NT2/D1 (cell line): ENCODE measurements around the gene ERMARD.
A peak's percentile ranks its signal among the peaks of the same experiment; 100 is the strongest.

ENCODE experiments used
- DNase-seq: peaks from one replicate; pipeline ENCODE4 v3.0.0-alpha.2; 2011; ENCODE audit warnings: low read depth, low spot score
- H3K27me3 ChIP-seq: 2 replicates; pipeline ENCODE4 v1.6.0; 2011; ENCODE audit warnings: mild to moderate bottlenecking; ENCODE audit not compliant: insufficient read length, insufficient read depth
- H3K36me3 ChIP-seq: 2 replicates; pipeline ENCODE4 v1.6.1; 2011; ENCODE audit warnings: mild to moderate bottlenecking, low read length, mixed read lengths; ENCODE audit not compliant: insufficient read depth, insufficient read length
- H3K4me1 ChIP-seq: 2 replicates; pipeline ENCODE4 v1.5.1; 2011; ENCODE audit not compliant: insufficient read depth, insufficient read length
- H3K4me3 ChIP-seq: 2 replicates; pipeline ENCODE4 v1.5.1; 2011; ENCODE audit warnings: low read depth; ENCODE audit not compliant: insufficient read length
- H3K9ac ChIP-seq: 2 replicates; pipeline ENCODE4 v1.6.0; 2011; ENCODE audit warnings: low read depth; ENCODE audit not compliant: insufficient read length
- H3K9me3 ChIP-seq: 2 replicates; pipeline ENCODE4 v1.5.1; 2011; ENCODE audit warnings: mild to moderate bottlenecking, low read length; ENCODE audit not compliant: insufficient read depth
- SUZ12 ChIP-seq: IDR thresholded peaks from 2 replicates; pipeline ENCODE4 v1.6.1; 2011; ENCODE audit not compliant: insufficient read length, insufficient read depth; ENCODE audit errors: extremely low read depth
- YY1 ChIP-seq: IDR thresholded peaks from 2 replicates; pipeline ENCODE4 v1.6.1; 2011; ENCODE audit not compliant: insufficient read length, insufficient read depth
- ZNF274 ChIP-seq: IDR thresholded peaks from 2 replicates; pipeline ENCODE4 v1.6.1; 2011; ENCODE audit warnings: mild to moderate bottlenecking, low read depth, low read length

The ERMARD gene

DNA sequence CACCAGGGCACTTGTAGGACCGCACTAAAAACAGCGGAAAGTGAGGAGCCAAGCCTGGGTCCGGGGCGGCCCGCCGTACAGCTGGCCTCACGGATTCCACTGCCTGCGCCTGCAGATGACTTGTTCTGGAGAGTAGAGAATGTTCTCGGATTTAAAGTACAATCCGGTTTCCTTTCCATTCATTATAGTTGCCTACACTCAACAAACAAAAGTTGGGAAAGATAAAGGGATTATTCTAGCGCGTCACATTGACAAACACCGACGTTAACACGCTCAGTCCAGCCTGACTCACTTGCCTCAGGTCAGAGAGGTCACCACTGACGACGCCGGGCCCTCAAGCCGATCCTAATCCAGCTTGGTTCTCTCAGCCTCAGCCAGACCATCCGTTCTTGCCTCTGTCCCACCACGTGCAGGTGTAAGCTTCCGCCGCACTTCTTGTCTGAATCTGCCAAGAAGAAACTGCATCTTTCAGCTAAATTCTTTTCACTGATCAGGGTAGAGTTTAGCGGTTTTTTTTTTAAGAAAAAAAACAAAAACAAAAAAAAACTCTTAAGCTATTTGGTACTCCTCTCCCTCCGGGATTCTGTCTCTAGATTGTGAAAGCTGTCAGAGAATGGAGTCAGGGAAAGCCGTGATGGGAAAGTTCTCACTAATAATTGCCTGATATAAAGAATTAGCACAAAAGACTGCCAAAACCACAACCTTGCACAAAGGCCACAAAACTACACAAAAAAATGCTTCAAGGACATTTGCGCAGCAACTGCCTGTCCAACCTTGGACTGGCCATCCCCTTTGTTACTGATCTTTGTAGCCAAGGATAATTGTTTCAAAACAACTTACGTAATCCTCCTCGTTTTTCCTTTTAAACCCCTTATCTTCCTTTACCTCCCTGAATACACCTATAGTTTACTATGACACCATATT is 26.0 kb upstream of the ERMARD start:
- Histone ChIP-seq H3K4me1 (no peaks in the 10 kb centered on the region), H3K4me3 (peak overlapping the region; percentile 71), H3K9ac (peak overlapping the region; percentile 85), H3K36me3 (no peaks in the 10 kb centered on the region), H3K27me3 (peaks cover 10% of the 10 kb centered on the region), H3K9me3 (no peaks in the 10 kb centered on the region)
- TF ChIP-seq YY1 (no peak), SUZ12 (no peak), ZNF274 (no peak)
- no peak for DNase-seq

DNA sequence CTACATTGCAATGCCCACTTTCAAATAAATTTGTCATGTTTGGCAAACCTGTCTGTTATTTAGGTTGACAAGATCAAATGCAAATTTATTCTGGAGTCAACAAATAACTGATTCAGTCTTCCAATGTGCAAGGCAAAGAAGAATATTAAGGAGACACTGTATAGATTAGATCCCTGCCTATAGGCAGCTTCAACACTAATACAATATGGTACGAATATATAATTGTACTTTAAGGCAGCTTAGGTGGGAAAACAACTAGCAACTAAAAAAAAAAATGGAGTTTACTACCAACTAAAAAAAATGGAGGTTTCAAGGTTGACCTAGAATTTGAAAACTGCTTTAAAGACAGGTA is 25.4 kb upstream of the ERMARD start:
- no peaks in the 10 kb centered on the region for H3K9me3 ChIP-seq
- H3K27me3 ChIP-seq, result peaks cover 10% of the 10 kb centered on the region
- no peaks in the 10 kb centered on the region for H3K36me3 ChIP-seq
- no peak for TF ChIP-seq ZNF274
- no peak for TF ChIP-seq YY1
- no peak for TF ChIP-seq SUZ12
- DNase-seq, result no peak
- no peak overlapping the region for H3K9ac ChIP-seq
- no peaks in the 10 kb centered on the region for H3K4me1 ChIP-seq
- no peak overlapping the region for H3K4me3 ChIP-seq

DNA sequence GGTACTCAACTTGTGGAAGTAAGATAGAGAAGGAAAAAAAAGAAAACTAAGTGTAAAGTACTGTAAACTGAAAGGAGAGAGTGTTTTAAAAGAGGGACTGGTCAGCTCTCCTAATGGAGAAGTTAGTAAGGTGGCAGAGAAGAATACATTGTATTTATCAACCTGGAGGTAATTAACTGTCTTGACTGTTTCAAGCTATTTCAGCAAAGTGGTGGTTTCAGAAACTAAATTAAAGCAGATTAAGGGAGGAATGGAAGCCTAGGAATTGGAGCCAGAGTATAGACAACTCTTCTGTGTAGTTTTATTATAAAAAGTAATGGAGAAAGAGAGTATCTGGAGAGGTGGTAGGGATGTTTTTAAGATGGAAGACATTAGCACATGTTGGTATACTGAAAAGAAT is 24.5 kb upstream of the ERMARD start:
- Histone ChIP-seq H3K9me3 (no peaks in the 10 kb centered on the region), H3K27me3 (peaks cover 10% of the 10 kb centered on the region), H3K36me3 (no peaks in the 10 kb centered on the region), H3K9ac (no peak overlapping the region), H3K4me3 (no peak overlapping the region), H3K4me1 (no peaks in the 10 kb centered on the region)
- no peak for DNase-seq
- TF ChIP-seq SUZ12 (no peak), ZNF274 (no peak), YY1 (no peak)

DNA sequence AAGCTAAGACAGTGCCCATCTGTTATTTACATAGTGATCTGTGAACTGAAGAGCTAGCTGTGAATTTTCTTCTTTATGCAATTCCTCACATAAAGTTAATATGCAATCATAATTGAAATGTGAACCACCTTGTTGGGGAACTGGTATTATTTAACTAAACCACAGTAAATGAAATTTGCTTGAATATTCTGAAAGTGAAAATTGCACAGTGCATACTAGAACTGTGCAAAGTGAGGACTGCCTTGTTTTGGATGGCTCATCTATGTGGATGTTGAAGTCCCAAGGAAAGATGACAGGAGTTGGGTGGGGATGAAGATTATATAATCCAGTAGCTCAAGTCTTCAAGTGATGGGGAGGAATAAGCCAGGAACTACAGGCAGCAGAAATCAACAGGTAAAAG is 21.5 kb upstream of the ERMARD start:
- Histone ChIP-seq H3K9me3 (no peaks in the 10 kb centered on the region), H3K9ac (no peak overlapping the region), H3K4me3 (no peak overlapping the region), H3K27me3 (no peaks in the 10 kb centered on the region), H3K36me3 (no peaks in the 10 kb centered on the region), H3K4me1 (no peaks in the 10 kb centered on the region)
- no peak for TF ChIP-seq SUZ12
- DNase-seq, result no peak

DNA sequence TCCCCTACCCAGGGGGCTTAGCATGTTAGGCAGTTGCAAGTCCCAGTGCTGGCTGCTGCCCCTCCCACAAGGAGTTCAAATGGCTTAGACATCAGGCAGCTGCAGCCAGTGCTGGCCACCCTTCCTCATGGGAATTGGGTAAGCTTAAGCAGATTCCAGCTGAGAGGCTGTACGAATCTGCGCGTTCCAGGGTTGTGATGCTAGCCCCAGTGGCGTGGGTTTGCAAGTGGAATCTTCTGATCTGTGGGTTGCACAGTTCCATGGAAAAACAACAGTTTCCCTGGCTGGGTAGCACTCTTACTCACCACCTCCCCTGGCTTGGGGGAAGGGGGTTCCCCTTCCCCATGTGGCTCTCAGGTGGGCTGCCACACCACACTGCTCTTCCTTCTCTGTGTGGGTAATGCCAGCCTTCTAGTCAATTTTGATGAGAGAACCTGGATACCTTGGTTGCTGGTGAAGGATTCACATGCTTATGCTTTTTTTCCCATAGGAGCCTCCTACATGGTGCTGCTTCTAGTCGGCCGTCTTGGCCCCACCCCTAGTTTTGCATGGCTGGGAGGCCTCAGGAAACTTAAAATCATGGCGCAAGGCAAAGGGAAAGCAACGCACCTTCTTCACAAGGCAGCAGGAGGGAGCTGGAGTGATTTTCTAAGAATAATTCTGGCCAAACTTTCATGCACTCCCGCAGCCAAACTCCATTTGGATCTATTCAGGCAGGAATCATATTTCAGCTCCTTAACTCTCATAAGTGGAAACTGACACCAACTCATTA is 13.0 kb upstream of the ERMARD start:
- Histone ChIP-seq H3K9ac (no peak overlapping the region), H3K4me3 (no peak overlapping the region), H3K27me3 (no peaks in the 10 kb centered on the region), H3K4me1 (no peaks in the 10 kb centered on the region), H3K9me3 (no peaks in the 10 kb centered on the region), H3K36me3 (no peaks in the 10 kb centered on the region)
- TF ChIP-seq SUZ12 (no peak), ZNF274 (no peak), YY1 (no peak)
- no peak for DNase-seq

DNA sequence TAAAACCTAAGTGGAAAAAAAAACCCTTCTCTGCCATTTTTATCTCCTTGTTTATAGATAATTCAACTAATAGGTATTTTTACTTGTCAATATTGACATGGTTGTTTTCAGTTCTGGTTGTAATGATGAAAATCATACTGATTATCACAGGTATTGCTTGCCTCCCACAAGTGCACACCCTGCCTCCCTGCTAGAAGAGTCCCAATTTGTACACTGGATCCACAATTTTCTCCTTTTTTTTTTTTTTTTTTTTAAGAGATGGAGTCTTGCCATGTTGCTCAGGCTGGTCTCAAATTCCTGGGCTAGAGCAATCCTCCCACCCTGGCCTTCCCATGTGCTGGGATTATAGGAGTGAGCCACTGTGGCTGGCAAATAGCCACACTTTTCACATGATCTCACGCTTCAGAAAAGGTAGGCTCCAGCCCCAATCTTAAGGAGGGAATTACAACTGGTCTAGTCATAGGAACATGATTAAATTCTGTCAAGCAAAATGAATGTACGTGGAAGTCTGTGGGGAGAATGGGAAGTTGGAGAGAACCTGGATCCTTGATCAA is 12.4 kb upstream of the ERMARD start:
- Histone ChIP-seq H3K27me3 (no peaks in the 10 kb centered on the region), H3K4me1 (no peaks in the 10 kb centered on the region), H3K36me3 (no peaks in the 10 kb centered on the region), H3K4me3 (no peak overlapping the region), H3K9me3 (no peaks in the 10 kb centered on the region), H3K9ac (no peak overlapping the region)
- TF ChIP-seq SUZ12 (no peak), ZNF274 (no peak), YY1 (no peak)
- no peak for DNase-seq

DNA sequence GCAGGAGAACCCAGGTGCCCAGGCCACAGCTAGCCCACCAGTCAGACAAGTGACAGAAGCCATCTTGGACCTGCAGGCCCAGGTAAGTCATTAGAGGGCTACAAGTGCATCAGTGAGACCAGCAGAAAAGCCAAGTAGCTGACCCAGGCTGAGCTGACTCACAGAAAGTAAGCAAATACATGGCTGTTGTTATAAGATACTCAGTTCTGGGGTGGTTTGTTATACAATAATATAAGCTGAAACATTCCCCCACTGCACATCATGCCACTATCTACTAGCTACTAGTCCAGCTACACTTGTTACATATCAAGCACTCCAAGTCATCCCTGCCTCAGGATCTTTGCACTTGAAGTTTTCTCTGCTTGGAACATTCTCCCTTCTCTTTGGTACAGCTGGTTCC is 10.1 kb upstream of the ERMARD start:
- no peak overlapping the region for H3K4me3 ChIP-seq
- H3K9me3 ChIP-seq, result 0 out of 2 replicates have a peak, but pooled peaks cover 3% of the 10 kb centered on the region
- no peaks in the 10 kb centered on the region for H3K36me3 ChIP-seq
- H3K9ac ChIP-seq, result no peak overlapping the region
- no peaks in the 10 kb centered on the region for H3K27me3 ChIP-seq
- H3K4me1 ChIP-seq, result no peaks in the 10 kb centered on the region
- no peak for DNase-seq
- TF ChIP-seq YY1, result no peak
- no peak for TF ChIP-seq ZNF274
- TF ChIP-seq SUZ12, result no peak
